SU-DHL-6 (cell line): Measurements from ENCODE around the gene TOR2A.

Experiments used
- CTCF ChIP-seq: fragments of 200-600 bp; sonication (generic); IDR thresholded peaks from one replicate; pipeline ENCODE4 v1.5.1; 2017; ENCODE audit warnings: antibody characterized with exemption, mild to moderate bottlenecking, low read length, moderate library complexity; ENCODE audit not compliant: insufficient read depth, poor library complexity, severe bottlenecking
- EZH2phosphoT487 ChIP-seq: fragments of 200-600 bp; sonication (generic), shearing (Covaris generic); conservative IDR thresholded peaks from 2 replicates; pipeline ENCODE4 v1.6.1; 2018; ENCODE audit warnings: mild to moderate bottlenecking, antibody characterized with exemption, low read length, moderate library complexity, mixed read lengths

- TF ChIP-seq CTCF (no peak), EZH2phosphoT487 (no peak)
Observed at GRCh38 chr9:127730799-127731410, 4.2 kb downstream of the TOR2A start.
